H1 (cell line): ENCODE measurements around the gene MKRN2OS. TPM values are rescaled to one million over a fixed set of nuclear protein-coding genes. Genes with fewer than 3 reads are reported as not detected.

Experiments
- CTCF ChIA-PET: fragments of 300-600 bp; sonication (Branson Sonifier 250); formaldehyde crosslinking; loops from one replicate; lab custom pipeline; 2021; ENCODE audit not compliant: partially characterized antibody; lab: Charles Lee
- POLR2A ChIA-PET: fragments of 300-600 bp; sonication (Branson Sonifier 250); formaldehyde crosslinking; loops from one replicate; lab custom pipeline; 2021; ENCODE audit warnings: inconsistent platforms; ENCODE audit not compliant: partially characterized antibody; lab: Charles Lee
- DNase-seq, 2 experiments: peaks; one replicate each; pipeline versions ENCODE4 v3.0.0 to v3.0.0-alpha.2; 2010 to 2022; ENCODE audit warnings: low spot score in 2 of 2, low read depth in 1 of 2, mixed read lengths in 1 of 2
- FAIRE-seq: peaks from 2 replicates; lab custom pipeline; 2011; peaks lifted over from hg19 to GRCh38; lab: Jason Lieb, UNC
- H2AFZ ChIP-seq: 2 replicates; pipeline ENCODE4 v1.8.1; 2012; ENCODE audit warnings: low read length, inconsistent platforms
- H2AK5ac ChIP-seq: 2 replicates; pipeline ENCODE4 v1.6.1; 2013; ENCODE audit warnings: low read depth, low read length
- H2BK120ac ChIP-seq: replicated peaks from 2 replicates; pipeline ENCODE3; 2013; ENCODE audit warnings: low read depth, low read length, inconsistent platforms
- H2BK12ac ChIP-seq: 2 replicates; pipeline ENCODE4 v1.6.1; 2013; ENCODE audit warnings: low read depth, low read length
- H2BK15ac ChIP-seq: 2 replicates; pipeline ENCODE4 v1.6.1; 2013; ENCODE audit warnings: low read length
- H2BK20ac ChIP-seq: 2 replicates; pipeline ENCODE4 v1.6.1; 2013; ENCODE audit warnings: low read length
- H2BK5ac ChIP-seq: 2 replicates; pipeline ENCODE4 v1.6.1; 2013; ENCODE audit warnings: low read depth, low read length
- H3K14ac ChIP-seq: 2 replicates; pipeline ENCODE4 v1.6.1; 2013; ENCODE audit warnings: inconsistent platforms; ENCODE audit not compliant: insufficient read length
- H3K18ac ChIP-seq: 2 replicates; pipeline ENCODE4 v1.6.1; 2013; ENCODE audit warnings: low read length; ENCODE audit errors: extremely low read depth
- H3K23ac ChIP-seq: 2 replicates; pipeline ENCODE4 v1.6.1; 2013; ENCODE audit warnings: inconsistent platforms; ENCODE audit not compliant: insufficient read length
- H3K23me2 ChIP-seq: 2 replicates; pipeline ENCODE4 v1.6.1; 2013; ENCODE audit warnings: low read depth, low read length
- H3K27ac ChIP-seq: 2 replicates; pipeline ENCODE4 v1.6.1; 2011; ENCODE audit warnings: low read depth, low read length, inconsistent platforms
- H3K27me3 ChIP-seq, 4 experiments: replicated peaks in 1 of 4; 1 replicate in 1 of 4; 2 replicates in 3 of 4; pipeline versions ENCODE4 v1.6.1 to v1.8.1; 2011 to 2013; ENCODE audit warnings: low read length in 3 of 4, mild to moderate bottlenecking in 3 of 4, inconsistent platforms in 2 of 4, mixed read lengths in 2 of 4, moderate library complexity in 1 of 4; ENCODE audit not compliant: control insufficient read depth in 3 of 4, insufficient read depth in 3 of 4; ENCODE audit errors: extremely low read depth in 1 of 4
- H3K36me3 ChIP-seq, 4 experiments: 2 replicates each; pipeline versions ENCODE4 v1.6.1 to v1.8.1; 2011 to 2013; ENCODE audit warnings: mild to moderate bottlenecking in 4 of 4, low read length in 3 of 4, moderate library complexity in 2 of 4, control low read depth in 1 of 4, inconsistent platforms in 1 of 4; ENCODE audit not compliant: insufficient read depth in 4 of 4, control insufficient read depth in 2 of 4
- H3K4ac ChIP-seq: replicated peaks from 2 replicates; pipeline ENCODE3; 2013; ENCODE audit warnings: low read length, low read depth, mixed read lengths, inconsistent platforms; ENCODE audit not compliant: insufficient read length
- H3K4me1 ChIP-seq, 4 experiments: replicated peaks in 1 of 4; 1 replicate in 1 of 4; 2 replicates in 3 of 4; pipeline versions ENCODE4 v1.6.1 to v1.8.1; 2011 to 2013; ENCODE audit warnings: low read length in 3 of 4, inconsistent platforms in 2 of 4, mixed read lengths in 1 of 4; ENCODE audit not compliant: insufficient read depth in 4 of 4, control insufficient read depth in 3 of 4
- H3K4me2 ChIP-seq, 2 experiments: 2 replicates each; pipeline versions ENCODE4 v1.6.1 to v1.8.1; 2011 to 2013; ENCODE audit warnings: low read depth in 2 of 2, low read length in 2 of 2, control low read depth in 1 of 2, inconsistent platforms in 1 of 2, mild to moderate bottlenecking in 1 of 2; ENCODE audit not compliant: insufficient read depth in 1 of 2
- H3K4me3 ChIP-seq, 4 experiments: fragments of 200-600, 300-600 bp in 1 of 4; sonication (generic), shearing (Covaris generic), sonication (Bioruptor Twin) in 1 of 4; 2 replicates each; pipeline versions ENCODE4 v1.5.1 to v1.8.1; 2011 to 2016; ENCODE audit warnings: low read length in 4 of 4, low read depth in 3 of 4, control low read depth in 2 of 4, inconsistent platforms in 2 of 4, mild to moderate bottlenecking in 2 of 4, mixed read lengths in 1 of 4, moderate library complexity in 1 of 4; ENCODE audit not compliant: insufficient read depth in 2 of 4; ENCODE audit errors: extremely low read depth in 1 of 4
- H3K56ac ChIP-seq: replicated peaks from 2 replicates; pipeline ENCODE3; 2013; ENCODE audit warnings: low read depth, mild to moderate bottlenecking, mixed read lengths, low read length, inconsistent platforms; ENCODE audit not compliant: insufficient read length
- H3K79me1 ChIP-seq: 2 replicates; pipeline ENCODE4 v1.6.1; 2013; ENCODE audit warnings: low read depth, low read length, control low read depth
- H3K79me2 ChIP-seq, 2 experiments: 2 replicates each; pipeline versions ENCODE4 v1.6.1 to v1.8.1; 2012 to 2013; ENCODE audit warnings: low read length in 2 of 2, mild to moderate bottlenecking in 2 of 2, inconsistent platforms in 1 of 2; ENCODE audit not compliant: insufficient read depth in 2 of 2, control insufficient read depth in 1 of 2
- H3K9ac ChIP-seq, 4 experiments: replicated peaks in 1 of 4; 1 replicate in 1 of 4; 2 replicates in 3 of 4; pipeline versions ENCODE4 v1.6.1 to v1.8.1; 2011 to 2013; ENCODE audit warnings: low read depth in 3 of 4, low read length in 3 of 4, control low read depth in 2 of 4, mild to moderate bottlenecking in 2 of 4, moderate library complexity in 2 of 4, inconsistent platforms in 1 of 4; ENCODE audit errors: extremely low read depth in 1 of 4
- H3K9me3 ChIP-seq, 2 experiments: 2 replicates each; pipeline versions ENCODE4 v1.6.1 to v1.8.1; 2012 to 2013; ENCODE audit warnings: mild to moderate bottlenecking in 2 of 2, moderate library complexity in 2 of 2, control low read depth in 1 of 2, inconsistent platforms in 1 of 2, low read depth in 1 of 2, low read length in 1 of 2, mixed read lengths in 1 of 2; ENCODE audit not compliant: insufficient read depth in 2 of 2
- H4K20me1 ChIP-seq, 2 experiments: replicated peaks in 1 of 2; 2 replicates each; pipeline versions ENCODE3 to v1.8.1; 2011 to 2013; ENCODE audit warnings: inconsistent platforms in 2 of 2, low read length in 2 of 2, mild to moderate bottlenecking in 1 of 2; ENCODE audit not compliant: insufficient read depth in 2 of 2, control insufficient read depth in 1 of 2
- H4K5ac ChIP-seq: 2 replicates; pipeline ENCODE4 v1.6.1; 2013; ENCODE audit warnings: low read length, low read depth, mixed read lengths, inconsistent platforms; ENCODE audit not compliant: insufficient read length
- H4K8ac ChIP-seq: 2 replicates; pipeline ENCODE4 v1.8.0; 2013; ENCODE audit warnings: mild to moderate bottlenecking, moderate library complexity, low read length, inconsistent platforms; ENCODE audit not compliant: insufficient read depth; ENCODE audit errors: extremely low read depth
- H4K91ac ChIP-seq: replicated peaks from 2 replicates; pipeline ENCODE3; 2013; ENCODE audit warnings: low read length, mixed read lengths, inconsistent platforms; ENCODE audit not compliant: insufficient read length
- ATF2 ChIP-seq: IDR thresholded peaks from 2 replicates; pipeline ENCODE4 v1.6.1; 2012; ENCODE audit warnings: low read length, inconsistent platforms
- CREB1 ChIP-seq: IDR thresholded peaks from 2 replicates; pipeline ENCODE4 v1.6.1; 2012; ENCODE audit warnings: inconsistent platforms
- EGR1 ChIP-seq: IDR thresholded peaks from 2 replicates; pipeline ENCODE4 v1.6.1; 2011; ENCODE audit warnings: low read depth, low read length, borderline replicate concordance
- EP300 ChIP-seq, 2 experiments: IDR thresholded peaks; 1 replicate in 1 of 2; 2 replicates in 1 of 2; pipeline ENCODE4 v1.6.1; 2011 to 2012; ENCODE audit warnings: low read depth in 2 of 2, low read length in 2 of 2, mild to moderate bottlenecking in 2 of 2, borderline replicate concordance in 1 of 2, inconsistent platforms in 1 of 2, moderate library complexity in 1 of 2
- MAX ChIP-seq: IDR thresholded peaks from 2 replicates; pipeline ENCODE4 v1.6.1; 2012; ENCODE audit warnings: inconsistent platforms
- POLR2AphosphoS5 ChIP-seq: IDR thresholded peaks from 2 replicates; pipeline ENCODE4 v1.6.1; 2011; ENCODE audit warnings: low read depth, low read length
- SUZ12 ChIP-seq: fragments of 200-600 bp; sonication (generic); IDR thresholded peaks from 2 replicates; pipeline ENCODE4 v1.6.1; 2012; ENCODE audit warnings: mild to moderate bottlenecking, inconsistent platforms, low read length, moderate library complexity, mixed read lengths
- TAF1 ChIP-seq: IDR thresholded peaks from 2 replicates; pipeline ENCODE4 v1.6.1; 2011; ENCODE audit warnings: mild to moderate bottlenecking, low read depth, low read length
- USF2 ChIP-seq: IDR thresholded peaks from 2 replicates; pipeline ENCODE4 v1.6.1; 2011; ENCODE audit warnings: low read length, improper control_type of control experiment
- YY1 ChIP-seq: IDR thresholded peaks from 2 replicates; pipeline ENCODE4 v1.6.1; 2011; ENCODE audit warnings: low read depth, mild to moderate bottlenecking, low read length
- WGBS, 2 experiments: shearing (Covaris generic) in 1 of 2; methylation state at CpG; one replicate each; pipeline versions ENCODE4 v1.1.6 to v1.1.7; 2013 to 2015; ENCODE audit warnings: low lambda C conversion rate in 2 of 2, mixed read lengths in 2 of 2, inconsistent platforms in 1 of 2, low coverage in 1 of 2, missing lambda C conversion rate in 1 of 2; ENCODE audit not compliant: insufficient replicate concordance in 2 of 2, insufficient coverage in 1 of 2, insufficient read length in 1 of 2; ENCODE audit errors: extremely low coverage in 1 of 2, missing lambda C conversion rate in 1 of 2; 5-methylcytosine and 5-hydroxymethylcytosine counted together
- polyA plus RNA-seq, 7 experiments: library from polyadenylated mRNA; depleted of rRNA in 3 of 7; stranded (reverse) in 5 of 7; unstranded in 2 of 7; fragments of >200 nt in 5 of 7; fragments of 200-250 nt in 2 of 7; gene quantifications; 1 replicate in 5 of 7; 2 replicates in 1 of 7; 4 replicates in 1 of 7; pipeline versions ENCODE4 v1.2.1 to v1.2.3, GENCODE V29; 2011 to 2013; ENCODE audit warnings: missing spikeins in 2 of 7, mixed read lengths in 2 of 7
- total RNA-seq: library from RNA; stranded (reverse); fragmentation: NEBNext Ultra II Directional; extraction: Animal tissue kit (Norgen Biotek cat#: 25700); gene quantifications from 2 replicates; pipeline ENCODE4 v1.2.1, GENCODE V29; 2021

MKRN2OS gene
- total and polyA plus RNA-seq, 2 of the 8 experiments (the other 6 are each of a cell fraction or from before 2014, with no cell fraction given) = 0.15 to 0.41 TPM

DNA sequence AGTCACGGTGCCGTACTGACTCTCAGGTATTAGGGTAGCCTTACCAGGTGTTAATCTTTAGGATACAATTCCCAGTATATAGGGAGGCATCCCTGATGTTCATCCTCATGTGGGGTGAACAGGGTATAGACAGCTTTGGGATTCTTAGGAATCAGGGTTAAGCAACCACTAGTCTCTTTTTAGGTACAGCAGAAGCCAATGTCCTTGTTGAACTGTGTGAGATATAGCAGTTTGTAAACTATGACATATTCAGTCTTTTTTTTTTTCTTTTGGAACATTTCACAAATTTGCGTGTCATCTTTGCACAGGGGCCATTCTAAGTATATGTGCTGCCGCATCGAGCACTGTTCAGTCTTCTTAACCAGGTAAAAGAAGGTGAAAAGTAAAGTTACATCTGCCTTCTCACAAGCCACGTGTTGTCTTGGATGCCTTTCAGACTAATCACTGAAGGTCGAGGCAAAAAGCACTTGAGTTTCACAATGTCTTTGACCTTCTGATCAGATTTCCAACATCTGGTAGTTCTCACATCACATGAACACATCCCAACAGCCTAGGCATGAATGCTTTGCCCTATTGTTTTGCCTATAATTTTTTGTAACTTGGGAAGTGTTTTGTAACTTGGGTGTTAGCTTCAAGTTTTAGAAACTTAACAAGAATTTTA is 43.8 kb downstream of the MKRN2OS start:
- Histone ChIP-seq H3K27ac (no peak overlapping the region), H3K79me1 (no peaks in the 10 kb centered on the region; the same call in 1 of the 2 replicates), H4K5ac (no peak overlapping the region), H2BK15ac (no peak overlapping the region), H2AFZ (no peak overlapping the region), H3K79me2 (no peaks in the 10 kb centered on the region), H3K18ac (no peak overlapping the region), H3K4me2 (no peak overlapping the region), H3K56ac (no peak overlapping the region), H3K9ac (no peak overlapping the region), H4K91ac (no peak overlapping the region), H2BK20ac (no peak overlapping the region), H3K9me3 (no peaks in the 10 kb centered on the region), H4K20me1 (peaks cover 0 to 2% of the 10 kb centered on the region in 2 experiments), H3K27me3 (no peaks in the 10 kb centered on the region), H3K4ac (no peak overlapping the region), H2BK5ac (no peak overlapping the region), H2BK12ac (no peak overlapping the region), H3K14ac (no peak overlapping the region), H3K36me3 (peaks cover 9 to 79% (median 53%) of the 10 kb centered on the region in 4 experiments), H3K4me3 (no peak overlapping the region), H3K4me1 (no peaks in the 10 kb centered on the region), H4K8ac (no peak overlapping the region), H3K23me2 (no peaks in the 10 kb centered on the region), H2AK5ac (no peak overlapping the region), H2BK120ac (no peak overlapping the region), H3K23ac (no peak overlapping the region)
- WGBS, 2 experiments = 89% methylated on average over 7 of the region's 7 CpGs; no CpG with 5 or more reads in 1 of the 2 experiments
- POLR2A ChIA-PET = no interaction called here
- CTCF ChIA-PET = interaction anchor here (0.8 kb wide), 1 partner anchor 22 kb away, joined by 4 read pairs; no protein-coding TSS in a partner anchor
- no peak for FAIRE-seq
- no peak for DNase-seq
- TF ChIP-seq SUZ12 = no peak
- TF ChIP-seq EP300 (IDR thresholded peaks at IDR 0.05; ENCODE audit: borderline replicate concordance in 1 of 2, low read depth in 2 of 2, low read length in 2 of 2) = no peak
- TF ChIP-seq YY1 = no peak
- TF ChIP-seq ATF2 = no peak
- no peak for TF ChIP-seq POLR2AphosphoS5
- no peak for TF ChIP-seq EGR1
- TF ChIP-seq CREB1 = no peak
- TF ChIP-seq TAF1 = no peak
- TF ChIP-seq MAX = no peak
- no peak for TF ChIP-seq USF2
